GM18873 (cell line): ENCODE results near the gene GALK2.

Experiments used
- ATAC-seq: cut with Tn5 transposase; IDR thresholded peaks from one replicate; pipeline ENCODE4 v1.9.1; 2021; ENCODE audit warnings: mild to moderate bottlenecking, moderate library complexity, moderate number of reproducible peaks; ENCODE audit not compliant: unreplicated experiment, low FRiP score

Gene GALK2

GRCh38 chr15:49278751-49279150 lies 108.7 kb downstream of the GALK2 start:
- ATAC-seq: no peak

DNA sequence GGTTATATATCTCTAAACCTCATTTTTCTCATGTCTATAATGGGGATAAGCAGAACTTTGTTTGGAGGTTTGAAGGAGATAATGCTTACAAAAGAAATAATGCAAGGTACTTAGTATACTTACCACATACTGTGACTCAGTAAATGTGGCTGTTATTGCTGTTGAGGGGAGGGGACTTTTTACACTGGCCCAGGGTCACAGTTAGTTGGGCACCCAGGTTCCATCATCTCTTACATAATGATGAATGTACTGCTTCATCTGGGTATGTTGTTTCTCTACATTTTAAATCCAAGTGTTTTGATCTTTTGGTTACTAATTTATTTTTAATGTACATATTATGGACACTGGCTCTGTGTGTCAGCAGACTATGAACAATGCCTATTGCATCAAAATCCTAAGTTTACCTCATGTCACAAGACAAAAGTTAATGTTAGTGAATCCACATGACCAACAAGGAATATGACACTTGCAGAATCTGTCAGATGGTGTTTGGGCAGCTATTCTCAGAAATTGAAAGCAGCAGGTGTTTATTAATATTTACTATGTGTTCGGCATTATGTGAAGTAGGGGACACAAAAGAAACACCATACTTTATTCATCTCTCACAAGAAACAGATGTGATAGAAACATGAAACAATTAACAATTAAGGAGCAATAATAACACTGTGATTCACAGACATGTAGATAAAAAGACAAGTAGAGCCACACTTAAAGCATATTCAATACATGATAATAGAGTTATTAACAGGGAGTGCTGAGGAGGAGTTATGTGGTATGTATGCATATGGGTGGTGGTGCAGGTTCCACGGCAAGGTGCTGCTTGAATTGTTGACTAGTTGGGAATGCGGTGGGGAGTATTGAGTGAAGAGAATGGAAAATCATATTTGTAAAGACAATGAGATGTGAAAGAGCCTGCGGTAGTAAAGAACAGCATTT lies 109.7 kb downstream of the GALK2 start:
- no peak for ATAC-seq

DNA sequence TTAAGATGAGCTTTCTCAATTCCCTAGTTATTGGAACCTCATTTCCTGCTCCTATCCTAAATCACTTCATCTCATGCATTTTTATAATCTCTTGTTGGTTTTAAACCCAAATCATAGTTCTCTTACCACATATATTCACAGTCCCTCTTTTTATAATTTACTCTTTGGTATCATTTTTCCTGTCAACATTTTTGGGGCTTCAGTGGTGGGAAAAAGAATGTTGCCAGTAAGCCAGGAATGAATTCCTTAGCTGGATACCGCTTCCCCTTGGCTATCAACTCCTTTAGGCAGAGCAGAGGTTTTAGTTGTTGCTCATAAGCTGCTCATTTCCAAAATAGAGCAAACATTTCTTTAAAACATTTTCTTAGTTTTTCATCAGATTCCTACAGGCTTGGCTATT lies 112.3 kb downstream of the GALK2 start:
- ATAC-seq: no peak

GRCh38 chr15:49286649-49287404 lies 116.8 kb downstream of the GALK2 start:
- ATAC-seq: no peak

DNA sequence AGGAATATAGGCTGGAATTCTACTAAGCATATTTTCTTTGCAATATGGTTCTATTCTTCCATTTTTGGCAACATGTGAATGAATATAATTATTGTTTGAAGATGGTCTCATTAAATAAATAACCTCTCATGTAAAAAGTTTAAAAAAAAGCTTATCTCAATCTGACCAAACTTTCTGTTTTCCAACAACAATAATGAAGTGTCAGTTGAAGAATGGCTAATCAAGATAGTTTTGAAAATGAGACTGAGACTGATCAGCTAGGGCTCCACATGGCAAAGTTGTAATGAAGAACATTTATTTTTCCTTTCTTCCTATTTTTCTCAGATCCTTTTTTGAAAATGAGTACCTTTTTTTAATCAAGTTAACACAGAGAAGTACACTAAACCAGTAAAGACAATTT lies 117.4 kb downstream of the GALK2 start:
- ATAC-seq: no peak

DNA sequence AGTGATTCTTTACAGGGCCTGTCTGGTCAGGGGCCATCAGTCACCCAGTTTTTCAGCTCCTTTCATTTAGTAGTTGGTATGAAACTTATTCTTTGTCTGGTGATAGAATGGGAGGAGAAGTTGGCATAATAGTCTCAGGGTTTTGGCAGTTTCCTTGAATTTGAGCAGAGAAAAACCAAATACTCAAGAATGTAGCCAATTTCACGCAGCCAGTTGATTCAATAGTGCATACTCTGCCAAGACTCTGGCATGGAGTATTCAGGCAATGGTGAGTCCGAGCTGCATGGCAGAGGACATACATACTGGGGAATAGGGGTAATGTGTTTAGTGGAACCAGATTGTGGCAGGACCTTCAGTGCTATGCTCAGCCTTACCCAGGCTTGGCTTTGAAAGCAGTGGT lies 118.3 kb downstream of the GALK2 start:
- ATAC-seq: no peak

- ATAC-seq: no peak
Measured at GRCh38 chr15:49290191-49290590, 120.1 kb downstream of the GALK2 start.

DNA sequence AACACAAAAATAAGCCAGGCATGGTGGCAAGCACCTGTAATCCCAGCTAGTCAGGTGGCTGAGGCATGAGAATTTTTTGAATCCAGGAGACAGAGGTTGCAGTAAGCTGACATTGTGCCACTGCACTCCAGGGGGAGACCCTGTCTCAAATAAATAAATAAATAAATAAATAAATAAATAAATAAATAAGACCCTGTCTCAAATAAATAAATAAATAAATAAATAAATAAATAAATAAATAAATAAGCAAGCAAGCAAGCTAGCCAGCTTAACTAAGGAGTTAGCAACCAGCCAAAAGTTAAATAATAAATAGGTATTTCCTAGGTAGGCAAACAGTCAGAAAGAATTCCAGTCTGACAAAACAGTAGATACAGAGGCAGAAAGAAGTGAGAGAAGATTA lies 123.9 kb downstream of the GALK2 start:
- ATAC-seq: no peak

- no peak for ATAC-seq
Measured at GRCh38 chr15:49296258-49296657, 126.2 kb downstream of the GALK2 start.

DNA sequence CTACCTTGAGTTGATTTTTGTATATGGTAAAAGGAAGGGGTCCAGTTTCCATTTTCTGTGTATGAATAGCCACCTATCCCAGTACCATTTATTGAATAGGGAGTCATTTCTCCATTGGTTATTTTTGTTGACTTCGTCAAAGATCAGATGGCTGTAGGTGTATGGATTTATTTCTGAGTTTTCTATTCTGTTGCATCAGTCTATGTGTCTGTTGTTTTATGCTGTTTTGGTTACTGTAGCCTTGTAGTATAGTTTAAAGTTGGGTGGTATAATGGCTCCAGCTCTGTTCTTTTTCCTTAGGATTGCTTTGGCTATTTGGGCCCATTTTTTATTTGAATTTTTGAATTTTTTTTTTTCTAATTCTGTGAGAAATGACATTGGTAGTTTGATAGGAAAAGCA lies 127.5 kb downstream of the GALK2 start:
- no peak for ATAC-seq

DNA sequence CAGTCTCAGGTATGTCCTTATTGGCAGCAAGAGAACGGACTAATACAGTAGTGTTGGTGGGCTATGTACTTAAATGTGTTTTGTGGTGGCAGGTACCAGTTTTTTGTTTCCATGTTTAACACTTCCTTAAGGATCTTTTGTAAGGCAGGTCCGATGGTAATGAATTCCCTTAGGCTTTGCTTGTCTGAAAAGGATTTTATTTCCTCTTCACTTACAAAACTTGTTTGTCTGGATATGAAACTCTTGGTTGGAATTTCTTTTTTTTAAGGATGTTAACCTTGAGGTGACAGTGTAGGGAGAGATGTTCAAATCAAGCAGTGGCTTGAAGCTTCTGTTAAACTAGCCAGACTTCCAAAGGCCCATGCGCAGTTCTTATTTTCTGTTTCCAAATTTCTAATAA lies 130.8 kb downstream of the GALK2 start:
- ATAC-seq: no peak

DNA sequence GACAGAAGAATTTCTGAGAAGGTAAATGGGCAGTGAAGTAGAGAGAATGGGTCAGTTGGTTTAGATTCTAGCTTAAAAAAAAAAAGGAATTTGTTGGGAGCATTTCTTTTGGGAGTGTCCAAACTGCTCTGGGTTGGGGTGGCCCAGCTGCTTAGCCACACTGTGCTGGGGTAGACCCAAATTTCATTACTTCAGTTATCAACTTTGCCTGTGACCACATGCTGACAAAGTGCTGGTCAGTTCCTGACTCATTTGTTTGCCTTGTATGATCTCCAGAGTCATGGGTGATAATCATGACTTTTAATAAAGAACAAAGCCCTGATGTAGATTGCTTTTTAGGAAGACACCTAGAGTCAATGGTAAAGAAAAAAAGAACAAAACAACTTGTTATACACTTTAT lies 131.5 kb downstream of the GALK2 start:
- no peak for ATAC-seq

GRCh38 chr15:49303003-49303402 lies 133.0 kb downstream of the GALK2 start:
- no peak for ATAC-seq

DNA sequence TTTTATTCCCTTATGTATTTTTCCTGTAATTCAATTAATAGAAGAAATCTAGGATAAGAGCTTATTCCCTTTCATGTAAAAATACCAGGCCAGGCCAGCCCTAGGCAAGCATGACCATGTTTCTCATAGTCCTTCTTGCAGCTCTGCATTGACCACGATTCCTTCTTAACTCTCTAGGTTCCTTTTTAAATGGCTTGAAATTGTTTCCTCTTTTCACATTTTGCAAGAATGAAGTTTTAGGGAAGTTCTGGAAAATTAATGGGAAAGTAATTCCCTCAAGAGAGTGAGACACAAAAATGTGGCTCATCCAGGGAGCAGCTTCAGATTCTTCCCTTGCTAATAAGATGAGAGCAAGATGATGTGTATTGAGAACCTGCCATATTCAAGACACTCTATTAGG lies 136.5 kb downstream of the GALK2 start:
- ATAC-seq: no peak

- no peak for ATAC-seq
Measured at GRCh38 chr15:49308686-49309085, 138.6 kb downstream of the GALK2 start.

GRCh38 chr15:49309889-49310288 lies 139.8 kb downstream of the GALK2 start:
- no peak for ATAC-seq

DNA sequence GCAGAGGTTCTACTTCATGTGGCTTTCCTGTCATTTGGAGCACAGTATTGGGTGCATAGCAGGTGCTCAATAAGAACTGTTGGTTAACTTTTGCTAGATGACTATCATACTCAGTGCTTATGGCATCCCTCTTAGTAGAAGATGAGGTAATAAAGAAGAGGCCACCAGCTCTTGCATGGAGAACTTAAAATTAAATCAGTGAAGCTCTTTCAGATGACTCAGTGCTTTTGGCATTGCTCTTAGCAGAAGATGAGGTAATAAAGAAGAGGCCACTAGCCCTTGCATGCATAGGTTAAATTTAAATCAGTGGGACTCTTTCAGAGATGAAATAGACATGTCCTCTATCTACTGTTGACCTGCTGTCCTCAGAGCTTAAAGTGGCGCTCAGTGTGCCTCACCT lies 143.6 kb downstream of the GALK2 start:
- ATAC-seq: no peak

DNA sequence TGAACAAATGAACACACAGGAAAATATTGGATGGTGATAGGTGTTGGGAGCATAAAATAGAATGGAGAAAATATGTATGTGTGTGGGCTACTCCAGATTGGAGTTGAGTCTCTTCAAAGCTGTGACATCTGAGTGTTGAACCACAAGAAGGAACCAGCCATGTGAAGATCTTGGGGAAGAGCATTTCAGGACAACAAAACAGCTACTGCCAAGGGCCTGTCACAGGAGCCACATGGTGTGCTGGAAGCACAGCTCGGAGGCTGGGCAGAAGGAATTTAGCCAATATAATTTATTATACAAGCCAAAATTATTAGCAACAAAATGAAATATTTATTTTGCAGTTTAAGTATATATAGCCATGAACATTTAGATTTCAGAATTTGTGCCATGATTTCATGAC lies 144.7 kb downstream of the GALK2 start:
- no peak for ATAC-seq

DNA sequence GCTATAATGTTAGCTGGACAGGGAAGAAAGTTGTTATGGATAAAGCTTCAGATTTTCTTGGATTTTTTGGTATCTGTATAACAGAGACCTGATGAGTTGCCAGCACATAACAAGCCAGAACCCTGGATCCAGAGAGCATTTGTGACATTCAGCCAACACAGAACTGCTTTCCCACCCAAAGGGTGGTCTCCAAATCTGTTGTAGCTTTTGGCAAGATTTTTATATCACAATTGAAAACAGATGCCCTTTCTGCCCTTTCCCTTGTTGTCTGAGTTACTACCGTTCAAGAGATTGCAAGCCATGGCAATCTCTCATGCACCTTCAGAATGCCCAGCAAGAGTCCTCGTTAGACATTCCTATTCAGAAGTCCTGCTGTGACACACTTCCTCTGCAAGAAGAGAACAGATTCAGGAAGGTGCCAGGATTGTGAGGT lies 145.4 kb downstream of the GALK2 start:
- ATAC-seq: no peak

DNA sequence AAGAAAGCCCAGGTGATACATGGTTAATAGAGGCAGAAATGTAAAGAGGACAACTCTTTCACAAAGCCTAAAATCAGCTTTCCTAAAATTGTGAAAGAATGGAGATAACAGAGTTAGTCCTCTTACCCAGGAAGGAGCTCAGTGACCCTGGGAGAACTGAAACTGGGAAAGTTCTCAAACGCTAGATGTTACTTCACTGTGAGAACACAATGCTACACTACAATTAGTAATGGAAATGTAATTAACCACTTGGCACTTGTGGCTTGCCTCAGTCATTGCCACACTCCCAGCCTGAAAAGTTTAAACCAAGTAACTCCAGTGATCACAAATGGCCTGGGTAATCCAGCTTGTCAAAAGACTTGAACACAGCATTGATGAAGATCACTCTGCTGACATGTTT lies 150.3 kb downstream of the GALK2 start:
- no peak for ATAC-seq

GRCh38 chr15:49323207-49323606 lies 153.2 kb downstream of the GALK2 start:
- no peak for ATAC-seq

GRCh38 chr15:49327927-49328326 lies 157.9 kb downstream of the GALK2 start:
- ATAC-seq: no peak
